Measurements from ENCODE around the gene BLOC1S4.
"Not testable (repeated sequence)": the region's sequence is repeated elsewhere in the genome, so short reads cannot be mapped to it uniquely, and the experiment has no call there.

The BLOC1S4 gene, protein sequence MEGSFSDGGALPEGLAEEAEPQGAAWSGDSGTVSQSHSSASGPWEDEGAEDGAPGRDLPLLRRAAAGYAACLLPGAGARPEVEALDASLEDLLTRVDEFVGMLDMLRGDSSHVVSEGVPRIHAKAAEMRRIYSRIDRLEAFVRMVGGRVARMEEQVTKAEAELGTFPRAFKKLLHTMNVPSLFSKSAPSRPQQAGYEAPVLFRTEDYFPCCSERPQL

DNA sequence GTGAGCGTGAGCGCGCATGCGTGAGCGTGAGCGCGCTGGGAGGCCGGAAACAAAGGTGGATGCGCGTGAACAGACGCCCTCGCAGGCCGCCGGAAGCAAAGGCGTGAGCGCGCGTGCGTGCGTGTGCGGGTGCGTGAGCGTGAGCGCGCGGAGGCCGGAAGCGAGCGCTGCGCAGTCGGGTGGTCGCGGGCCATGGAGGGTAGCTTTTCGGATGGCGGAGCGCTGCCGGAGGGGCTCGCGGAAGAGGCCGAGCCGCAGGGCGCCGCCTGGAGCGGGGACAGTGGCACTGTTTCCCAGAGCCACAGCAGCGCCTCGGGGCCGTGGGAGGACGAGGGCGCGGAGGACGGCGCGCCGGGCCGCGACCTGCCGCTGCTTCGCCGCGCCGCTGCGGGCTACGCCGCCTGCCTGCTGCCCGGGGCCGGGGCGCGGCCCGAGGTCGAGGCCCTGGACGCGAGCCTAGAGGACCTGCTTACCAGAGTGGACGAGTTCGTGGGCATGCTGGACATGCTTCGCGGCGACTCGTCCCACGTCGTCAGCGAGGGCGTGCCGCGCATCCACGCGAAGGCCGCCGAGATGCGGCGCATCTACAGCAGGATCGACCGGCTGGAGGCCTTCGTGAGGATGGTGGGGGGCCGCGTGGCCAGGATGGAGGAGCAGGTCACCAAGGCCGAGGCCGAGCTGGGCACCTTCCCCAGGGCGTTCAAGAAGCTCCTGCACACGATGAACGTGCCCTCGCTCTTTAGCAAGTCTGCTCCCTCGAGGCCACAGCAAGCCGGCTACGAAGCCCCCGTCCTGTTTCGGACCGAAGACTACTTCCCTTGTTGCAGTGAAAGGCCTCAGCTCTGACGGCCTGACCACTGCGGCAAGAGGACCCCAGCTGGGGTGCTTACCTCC lies at the start of gene BLOC1S4:
Gene BLOC1S4 (plus strand): TSS at position 157 of the 894 bp plus-strand sequence. CDS start 36 bp downstream, at position 193.
- Mint-ChIP-seq H3K27ac (peak within 1 kb of the TSS; percentile 97), H3K4me3 (peak within 1 kb of the TSS; percentile 99), H3K36me3 (no peaks in the 10 kb centered on the region), H3K9me3 (no peaks in the 10 kb centered on the region), H3K27me3 (no peaks in the 10 kb centered on the region), H3K4me1 (peaks cover 32% of the 10 kb centered on the region)

DNA sequence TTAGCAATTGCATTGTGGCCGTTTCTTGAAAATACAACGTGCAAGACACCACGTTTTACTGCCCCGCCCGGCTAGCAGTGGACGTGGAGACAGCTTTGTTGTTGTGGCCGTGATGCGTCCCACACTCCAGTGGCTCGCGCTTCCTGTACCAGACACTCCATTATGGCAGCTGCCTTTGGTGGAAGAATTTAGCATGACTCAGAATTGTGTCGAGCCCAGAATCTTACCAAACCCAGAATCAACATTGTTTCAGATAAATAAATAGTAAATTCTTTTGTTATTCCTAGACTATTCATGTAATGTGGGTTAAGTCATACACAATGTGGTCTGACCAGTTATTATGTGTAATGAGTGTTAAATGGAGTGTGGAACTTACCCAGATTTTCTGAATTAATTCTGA lies 47.6 kb upstream of the BLOC1S4 start:
- H3K36me3 Mint-ChIP-seq, result no peaks in the 10 kb centered on the region
- peaks cover 12% of the 10 kb centered on the region for H3K4me1 Mint-ChIP-seq
- H3K27me3 Mint-ChIP-seq, result no peaks in the 10 kb centered on the region
- no peak overlapping the region for H3K4me3 Mint-ChIP-seq
- H3K27ac Mint-ChIP-seq, result no peak overlapping the region
- no peaks in the 10 kb centered on the region for H3K9me3 Mint-ChIP-seq

DNA sequence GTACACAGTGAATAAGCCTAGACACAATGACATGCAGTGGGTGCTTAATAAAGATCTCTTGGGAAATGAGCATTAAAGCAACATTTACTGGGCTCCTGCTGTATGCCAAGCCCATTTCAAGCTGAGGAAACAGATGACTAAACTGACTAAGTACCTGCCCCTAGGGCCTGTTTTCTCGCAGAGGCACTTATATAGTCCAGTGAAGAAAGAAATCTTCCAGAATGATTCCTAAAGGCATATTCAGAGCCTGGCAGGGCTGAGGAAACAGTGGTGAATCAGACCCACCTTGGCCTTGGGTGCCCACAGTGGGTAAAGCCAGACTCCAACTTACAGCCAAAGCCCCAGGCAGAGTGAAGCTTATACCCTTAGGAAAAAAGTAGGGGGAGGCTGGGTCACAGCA lies 44.3 kb upstream of the BLOC1S4 start:
- peaks cover 33% of the 10 kb centered on the region for H3K4me1 Mint-ChIP-seq
- no peak overlapping the region for H3K4me3 Mint-ChIP-seq
- no peaks in the 10 kb centered on the region for H3K27me3 Mint-ChIP-seq

DNA sequence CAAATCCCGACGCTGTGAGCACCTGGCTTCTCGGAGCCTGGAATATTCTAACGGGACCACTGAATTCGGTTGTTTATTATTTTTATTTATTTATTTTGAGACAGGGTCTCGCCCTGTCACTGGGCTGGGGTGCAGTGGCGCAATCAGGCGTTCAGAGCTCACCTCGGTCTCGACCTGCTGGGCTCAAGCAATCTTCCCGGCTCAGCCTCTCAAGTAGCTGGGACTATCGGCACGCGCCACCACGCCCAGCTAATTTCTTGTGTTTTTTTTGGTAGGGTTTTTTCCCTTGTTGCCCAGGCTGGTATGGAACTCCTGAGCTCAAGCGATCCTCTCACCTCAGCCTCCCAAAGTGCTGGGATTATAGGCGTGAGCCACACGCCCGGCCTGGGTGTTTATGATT lies 43.8 kb upstream of the BLOC1S4 start:
- no peaks in the 10 kb centered on the region for H3K9me3 Mint-ChIP-seq
- H3K4me3 Mint-ChIP-seq, result no peak overlapping the region
- H3K27ac Mint-ChIP-seq, result no peak overlapping the region
- H3K36me3 Mint-ChIP-seq, result peaks cover 19% of the 10 kb centered on the region
- H3K27me3 Mint-ChIP-seq, result no peaks in the 10 kb centered on the region
- H3K4me1 Mint-ChIP-seq, result peaks cover 38% of the 10 kb centered on the region

More for the DNA sequence above, 44.3 kb upstream of the BLOC1S4 start:
- H3K36me3 Mint-ChIP-seq, result peaks cover 17% of the 10 kb centered on the region
- no peak overlapping the region for H3K27ac Mint-ChIP-seq
- H3K9me3 Mint-ChIP-seq, result no peaks in the 10 kb centered on the region

DNA sequence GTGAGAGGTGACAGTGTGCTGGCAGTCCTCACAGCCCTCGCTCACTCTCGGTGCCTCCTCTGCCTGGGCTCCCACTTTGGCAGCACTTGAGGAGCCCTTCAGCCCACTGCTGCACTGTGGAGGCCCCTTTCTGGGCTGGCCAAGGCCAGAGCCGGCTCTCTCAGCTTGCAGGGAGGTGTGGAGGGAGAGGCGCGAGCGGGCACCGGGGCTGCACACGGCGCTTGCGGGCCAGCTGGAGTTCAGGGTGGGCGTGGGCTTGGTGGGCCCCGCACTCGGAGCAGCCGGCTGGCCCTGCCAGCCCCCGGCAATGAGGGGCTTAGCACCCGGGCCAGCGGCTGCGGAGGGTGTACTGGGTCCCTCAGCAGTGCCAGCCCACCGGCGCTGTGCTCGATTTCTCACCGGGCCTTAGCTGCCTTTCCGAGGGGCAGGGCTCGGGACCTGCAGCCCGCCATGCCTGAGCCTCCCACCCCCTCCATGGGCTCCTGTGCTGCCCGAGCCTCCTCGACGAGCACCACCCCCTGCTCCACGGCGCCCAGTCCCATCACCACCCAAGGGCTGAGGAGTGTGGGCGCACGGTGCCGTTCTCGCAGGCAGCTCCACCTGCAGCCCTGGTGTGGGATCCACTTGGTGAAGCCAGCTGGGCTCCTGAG lies 43.3 kb upstream of the BLOC1S4 start:
- not testable (repeated sequence) for H3K27me3 Mint-ChIP-seq, H3K9me3 Mint-ChIP-seq, H3K27ac Mint-ChIP-seq
- Mint-ChIP-seq H3K4me3 (peak overlapping the region; percentile 97), H3K4me1 (peaks cover 43% of the 10 kb centered on the region), H3K36me3 (peaks cover 19% of the 10 kb centered on the region)

DNA sequence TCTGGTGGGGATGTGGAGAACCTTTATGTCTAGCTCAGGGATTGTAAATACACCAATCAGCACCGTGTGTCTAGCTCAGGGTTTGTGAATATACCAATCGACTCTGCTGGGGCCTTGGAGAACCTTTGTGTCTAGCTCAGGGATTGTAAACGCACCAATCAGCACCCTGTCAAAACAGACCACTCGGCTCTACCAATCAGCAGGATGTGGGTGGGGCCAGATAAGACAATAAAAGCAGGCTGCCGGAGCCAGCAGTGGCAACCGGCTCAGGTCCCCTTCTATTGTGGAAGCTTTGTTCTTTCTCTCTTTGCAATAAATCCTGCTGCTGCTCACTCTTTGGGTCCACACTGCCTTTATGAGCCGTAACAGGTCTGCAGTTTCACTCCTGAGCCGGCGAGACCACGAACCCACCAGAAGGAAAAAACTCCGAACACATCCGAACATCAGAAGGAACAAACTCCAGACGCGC lies 42.7 kb upstream of the BLOC1S4 start:
- Mint-ChIP-seq H3K36me3 (peaks cover 19% of the 10 kb centered on the region), H3K27ac (peak overlapping the region; percentile 100), H3K4me1 (peaks cover 46% of the 10 kb centered on the region), H3K4me3 (peak overlapping the region; percentile 97)
- H3K9me3 Mint-ChIP-seq, H3K27me3 Mint-ChIP-seq: not testable (repeated sequence)

DNA sequence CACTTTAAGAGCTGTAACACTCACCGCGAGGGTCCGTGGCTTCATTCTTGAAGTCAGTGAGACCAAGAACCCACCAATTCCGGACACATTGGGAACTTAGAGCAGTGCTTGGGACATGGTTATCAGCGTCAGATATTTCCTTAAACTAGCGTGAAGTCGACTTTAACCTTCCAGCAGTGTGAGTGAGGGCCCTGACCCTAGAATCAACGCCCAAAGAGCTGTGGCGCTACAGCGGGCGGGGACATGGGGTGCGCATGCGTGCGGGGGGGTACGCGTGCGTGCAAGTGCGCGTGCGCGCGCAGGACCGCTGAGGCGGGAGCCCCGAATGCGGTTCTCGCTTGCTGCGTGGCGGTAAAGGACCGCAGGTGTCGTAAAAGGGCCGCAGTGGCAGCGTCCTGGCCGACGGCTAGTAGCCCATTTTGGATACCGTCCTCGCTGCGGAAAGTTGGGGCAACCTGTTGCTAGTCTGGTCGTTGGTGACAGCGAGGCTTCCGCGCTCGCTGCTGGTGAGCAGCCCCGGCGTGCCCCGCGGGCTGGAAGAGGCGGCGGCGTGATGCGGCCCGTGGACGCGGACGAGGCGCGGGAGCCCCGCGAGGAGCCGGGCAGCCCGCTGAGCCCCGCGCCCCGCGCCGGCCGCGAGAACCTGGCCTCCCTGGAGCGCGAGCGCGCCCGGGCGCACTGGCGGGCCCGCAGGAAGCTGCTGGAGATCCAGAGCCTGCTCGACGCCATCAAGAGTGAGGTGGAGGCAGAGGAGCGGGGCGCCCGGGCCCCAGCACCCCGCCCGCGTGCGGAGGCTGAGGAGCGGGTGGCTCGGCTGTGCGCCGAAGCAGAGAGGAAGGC lies 42.1 kb upstream of the BLOC1S4 start:
- no peaks in the 10 kb centered on the region for H3K27me3 Mint-ChIP-seq
- no peaks in the 10 kb centered on the region for H3K9me3 Mint-ChIP-seq
- H3K27ac Mint-ChIP-seq, result peak overlapping the region; percentile 100
- peak overlapping the region; percentile 97 for H3K4me3 Mint-ChIP-seq
- peaks cover 19% of the 10 kb centered on the region for H3K36me3 Mint-ChIP-seq
- H3K4me1 Mint-ChIP-seq, result peaks cover 52% of the 10 kb centered on the region

DNA sequence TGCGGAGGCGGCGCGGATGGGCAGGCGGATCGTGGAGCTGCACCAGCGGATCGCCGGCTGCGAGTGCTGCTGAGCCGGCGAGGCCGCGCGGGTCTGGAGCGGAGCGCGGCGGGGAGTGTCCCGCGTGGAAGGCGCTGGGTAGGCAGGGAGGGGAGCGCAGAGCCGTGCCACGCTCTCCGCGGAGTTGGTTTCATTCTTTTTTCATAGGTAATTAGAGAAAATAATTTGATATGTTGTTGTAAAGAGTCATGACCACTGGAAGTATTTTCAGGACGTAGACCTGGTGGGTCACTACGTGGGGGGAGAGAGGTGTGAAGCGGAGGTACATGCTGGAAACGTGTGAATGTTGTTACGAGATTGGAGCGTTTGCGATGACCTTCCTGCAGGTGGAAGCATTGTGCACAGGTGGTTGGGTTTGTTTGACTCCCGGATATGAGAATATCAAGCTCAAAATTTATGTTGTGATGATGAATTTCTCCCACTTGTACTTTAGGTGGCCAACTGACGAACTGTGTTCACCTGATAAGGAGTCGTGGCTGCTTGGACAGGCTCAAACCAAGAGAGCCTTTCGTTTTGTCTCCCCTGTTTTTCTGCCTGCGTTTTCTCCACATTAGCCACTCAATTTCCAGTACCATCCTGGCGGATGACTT lies 41.3 kb upstream of the BLOC1S4 start:
- Mint-ChIP-seq H3K4me3 (peak overlapping the region; percentile 97), H3K4me1 (peaks cover 56% of the 10 kb centered on the region), H3K9me3 (no peaks in the 10 kb centered on the region), H3K36me3 (peaks cover 23% of the 10 kb centered on the region), H3K27me3 (no peaks in the 10 kb centered on the region), H3K27ac (peak overlapping the region; percentile 100)

DNA sequence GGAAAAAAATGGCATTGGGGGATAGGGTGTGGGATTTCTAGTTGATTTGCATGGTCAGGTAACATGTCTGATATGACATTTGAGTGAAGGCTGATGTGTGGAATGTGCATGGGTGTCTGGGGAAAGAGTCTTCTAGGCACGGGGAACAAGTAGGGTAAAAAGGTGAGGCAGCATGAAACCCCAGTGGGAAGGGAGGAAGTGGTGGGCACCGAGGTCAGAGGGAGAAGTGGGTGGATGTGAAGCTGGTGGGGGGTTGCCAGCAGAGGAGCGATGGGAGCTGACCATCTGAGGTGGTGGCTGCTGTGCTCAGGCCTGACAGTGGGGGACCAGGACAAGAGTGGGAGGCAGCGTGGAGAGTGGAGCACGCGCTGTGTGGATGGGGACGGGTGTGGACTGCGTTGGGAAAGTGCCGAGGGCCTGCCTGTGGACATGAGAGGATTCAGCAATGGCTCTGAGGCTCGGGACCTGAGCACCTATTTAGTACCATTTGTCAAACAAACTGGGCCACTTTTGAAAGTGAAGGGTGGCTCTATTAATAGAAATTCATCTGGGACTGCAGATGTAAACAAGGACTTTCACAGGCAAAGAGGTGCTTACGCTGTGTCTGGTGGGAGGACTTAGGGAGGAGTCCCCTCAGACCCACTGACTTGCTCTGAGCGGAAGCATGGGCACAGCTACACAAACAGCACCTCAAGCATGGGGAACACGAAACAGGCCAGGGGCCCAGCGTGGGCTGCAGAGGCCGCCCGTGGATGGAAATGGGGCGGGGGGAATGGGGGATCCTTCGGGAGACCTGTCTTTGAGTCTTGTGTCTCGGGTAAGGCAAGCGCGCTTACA lies 39.0 kb upstream of the BLOC1S4 start:
- H3K4me1 Mint-ChIP-seq, result peaks cover 49% of the 10 kb centered on the region
- H3K27me3 Mint-ChIP-seq, result no peaks in the 10 kb centered on the region
- peaks cover 28% of the 10 kb centered on the region for H3K36me3 Mint-ChIP-seq
- peak overlapping the region; percentile 100 for H3K27ac Mint-ChIP-seq
- H3K9me3 Mint-ChIP-seq, result no peaks in the 10 kb centered on the region
- peak overlapping the region; percentile 97 for H3K4me3 Mint-ChIP-seq

DNA sequence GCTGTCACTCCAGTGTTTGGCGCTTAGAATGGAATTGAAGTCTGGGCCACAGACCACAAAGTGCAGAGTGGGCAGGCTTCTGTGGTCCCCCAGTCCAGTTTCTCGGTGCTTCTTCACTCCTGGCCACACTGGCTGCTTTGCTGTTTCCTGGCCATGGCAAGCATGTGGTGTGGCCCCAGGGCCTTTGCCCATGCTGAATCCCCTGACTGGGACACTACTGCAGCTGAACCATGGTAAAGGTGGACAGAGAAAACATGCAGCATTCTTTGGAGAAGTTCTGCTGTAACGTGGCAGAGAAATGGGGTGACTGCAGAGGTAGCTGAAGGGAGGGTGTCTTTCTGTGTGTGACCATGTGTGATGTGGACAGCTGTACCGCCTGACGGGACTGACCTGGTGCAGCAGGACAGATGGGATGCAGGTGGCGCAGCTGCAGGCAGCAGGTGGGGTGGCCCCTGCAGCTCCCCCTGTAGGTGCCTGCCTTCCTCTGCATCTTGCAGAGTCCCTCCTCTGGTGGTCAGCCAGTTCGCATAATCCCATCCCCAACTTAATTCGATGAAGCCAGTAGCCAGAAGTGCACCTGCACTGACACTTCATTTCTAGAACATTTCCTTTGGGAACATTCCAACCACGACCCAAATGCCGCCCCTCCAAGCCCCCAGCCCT lies 35.5 kb upstream of the BLOC1S4 start:
- H3K4me1 Mint-ChIP-seq, result peaks cover 35% of the 10 kb centered on the region
- no peaks in the 10 kb centered on the region for H3K27me3 Mint-ChIP-seq
- H3K4me3 Mint-ChIP-seq, result no peak overlapping the region
- peak overlapping the region; percentile 53 for H3K27ac Mint-ChIP-seq
- H3K9me3 Mint-ChIP-seq, result no peaks in the 10 kb centered on the region
- H3K36me3 Mint-ChIP-seq, result peaks cover 21% of the 10 kb centered on the region

DNA sequence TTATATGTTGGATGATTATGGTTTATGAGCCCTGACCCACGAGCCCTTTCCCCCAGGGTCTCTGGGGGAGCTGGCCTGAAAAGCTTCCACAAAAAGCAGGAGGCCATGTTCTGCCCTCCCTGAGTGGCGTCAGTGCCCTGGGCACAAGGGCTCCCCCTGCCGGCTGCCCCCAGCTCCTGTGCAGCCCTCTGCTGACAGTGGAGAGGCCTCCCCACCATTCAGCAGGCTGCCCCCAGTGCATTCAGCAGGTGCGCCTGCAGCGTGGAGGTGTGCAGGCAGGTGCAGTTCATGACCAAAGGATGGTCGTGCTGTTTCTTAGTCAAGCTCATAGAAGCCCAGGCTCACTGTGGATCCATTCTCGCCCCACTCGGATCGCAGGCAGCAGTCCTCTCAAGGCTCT lies 34.8 kb upstream of the BLOC1S4 start:
- Mint-ChIP-seq H3K36me3 (peaks cover 16% of the 10 kb centered on the region), H3K4me3 (no peak overlapping the region), H3K4me1 (peaks cover 28% of the 10 kb centered on the region), H3K27ac (no peak overlapping the region), H3K27me3 (no peaks in the 10 kb centered on the region), H3K9me3 (no peaks in the 10 kb centered on the region)

DNA sequence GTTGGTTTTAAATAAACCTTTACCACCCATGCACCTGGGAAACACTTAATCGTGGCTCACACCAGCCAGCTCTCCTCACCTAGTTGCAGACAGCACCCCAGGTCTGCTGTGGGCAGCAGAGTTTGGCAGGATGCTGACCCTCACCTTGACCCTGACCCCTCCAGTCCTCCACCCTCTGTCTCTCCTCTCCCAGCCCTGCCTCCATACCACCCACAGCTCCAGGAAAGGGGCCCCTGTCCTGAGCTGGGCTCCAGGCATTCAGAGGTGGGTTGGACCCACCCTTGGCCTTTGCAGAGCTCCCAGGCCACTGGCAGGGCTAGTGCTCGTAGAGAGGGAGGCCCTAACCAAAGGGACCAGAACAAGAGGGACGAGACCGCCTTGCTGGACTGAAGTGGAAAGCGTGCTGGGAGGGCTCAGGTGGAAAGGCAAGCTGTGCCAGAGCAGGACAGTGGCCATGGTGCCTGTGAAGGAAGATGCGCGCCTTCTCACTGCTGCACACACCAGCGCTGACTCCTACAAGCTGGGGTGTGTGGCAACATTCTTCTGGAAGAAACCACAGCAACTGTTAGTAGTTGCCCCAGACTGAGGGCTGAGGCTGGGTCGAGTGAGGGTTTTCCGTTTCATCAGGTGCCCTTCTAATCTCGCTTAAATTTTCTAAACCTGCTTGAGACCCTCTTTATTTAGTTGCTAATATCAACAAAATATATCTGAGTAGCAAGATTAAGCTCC lies 32.9 kb upstream of the BLOC1S4 start:
- no peak overlapping the region for H3K4me3 Mint-ChIP-seq
- H3K36me3 Mint-ChIP-seq, result peaks cover 9% of the 10 kb centered on the region
- H3K9me3 Mint-ChIP-seq, result no peaks in the 10 kb centered on the region
- H3K27ac Mint-ChIP-seq, result no peak overlapping the region
- no peaks in the 10 kb centered on the region for H3K27me3 Mint-ChIP-seq
- H3K4me1 Mint-ChIP-seq, result peaks cover 22% of the 10 kb centered on the region

DNA sequence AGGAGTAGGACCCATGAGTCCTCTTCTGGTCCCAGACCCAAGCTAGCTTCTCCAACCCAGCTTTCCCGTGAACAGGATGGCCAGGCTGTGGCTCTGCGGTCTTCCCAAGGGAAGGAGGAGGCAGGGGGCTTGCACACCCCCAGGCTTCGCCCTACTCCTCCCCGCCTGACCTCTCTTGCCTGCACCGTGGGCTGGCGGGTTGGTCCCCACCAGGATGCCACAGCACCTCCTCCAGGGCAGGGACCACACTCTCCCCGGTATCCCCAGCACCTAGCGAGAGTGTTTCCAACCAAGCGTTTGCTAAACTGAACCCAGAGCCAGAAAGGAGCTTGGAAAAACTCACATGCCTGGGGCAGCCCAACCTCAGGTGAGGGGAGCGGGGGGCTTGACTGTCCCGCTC lies 31.3 kb upstream of the BLOC1S4 start:
- Mint-ChIP-seq H3K9me3 (no peaks in the 10 kb centered on the region), H3K4me1 (peaks cover 27% of the 10 kb centered on the region), H3K27ac (no peak overlapping the region), H3K36me3 (peaks cover 5% of the 10 kb centered on the region), H3K27me3 (no peaks in the 10 kb centered on the region), H3K4me3 (no peak overlapping the region)
